WTC11 (cell line): ENCODE measurements around the gene PITPNM1. TPM values are rescaled to one million over a fixed set of nuclear protein-coding genes. Genes with fewer than 3 reads are reported as not detected.

Experiments
- ATAC-seq: fragments of 200-7000 bp; cut with Tn5 transposase; 2 replicates; pipeline ENCODE4 v1.10.0; 2021; ENCODE audit warnings: mild to moderate bottlenecking, moderate library complexity
- CTCF ChIA-PET: fragments of 300-600 bp; sonication (Branson Sonifier 250); formaldehyde crosslinking; loops from one replicate; lab custom pipeline; 2021; ENCODE audit warnings: antibody characterized with exemption; lab: Charles Lee
- POLR2A ChIA-PET: fragments of 350-600 bp; sonication (Branson Sonifier 250); formaldehyde crosslinking; loops from one replicate; lab custom pipeline; 2021; ENCODE audit warnings: antibody characterized with exemption; lab: Charles Lee
- DNase-seq: peaks from one replicate; pipeline ENCODE4 v3.0.0; 2021; ENCODE audit warnings: low spot score
- H3K27ac Mint-ChIP-seq: 2 replicates; pipeline ENCODE4 v1.8.0; 2021; ENCODE audit warnings: mixed read lengths
- H3K27me3 Mint-ChIP-seq: 2 replicates; pipeline ENCODE4 v1.8.0; 2021; ENCODE audit warnings: low read depth, mild to moderate bottlenecking, moderate library complexity, mixed read lengths
- H3K36me3 Mint-ChIP-seq: 2 replicates; pipeline ENCODE4 v1.8.0; 2021; ENCODE audit warnings: mixed read lengths
- H3K4me1 Mint-ChIP-seq: 2 replicates; pipeline ENCODE4 v1.8.0; 2022; ENCODE audit warnings: mixed read lengths
- H3K4me3 Mint-ChIP-seq: 2 replicates; pipeline ENCODE4 v1.8.0; 2021; ENCODE audit warnings: mild to moderate bottlenecking, moderate library complexity, mixed read lengths
- H3K9me3 Mint-ChIP-seq: 2 replicates; pipeline ENCODE4 v1.8.0; 2021; ENCODE audit warnings: mixed read lengths
- EMX1 ChIP-seq: fragments of 250-450 bp; sonication (Bioruptor Pico); IDR thresholded peaks from 2 replicates; pipeline ENCODE4 v1.8.0; 2021; ENCODE audit warnings: mild to moderate bottlenecking
- ETV6 ChIP-seq: sonication (generic); formaldehyde crosslinking; IDR thresholded peaks from 2 replicates; pipeline ENCODE4 v1.8.1; 2022; ENCODE audit warnings: mild to moderate bottlenecking, missing genetic modification reagents
- FOXP1 ChIP-seq: sonication (generic); formaldehyde crosslinking; IDR thresholded peaks from 2 replicates; pipeline ENCODE4 v1.8.0; 2022; ENCODE audit warnings: missing genetic modification reagents, mild to moderate bottlenecking, moderate library complexity, borderline replicate concordance
- GRHL2 ChIP-seq: fragments of 250-450 bp; sonication (Bioruptor Pico); IDR thresholded peaks from 2 replicates; pipeline ENCODE4 v1.8.0; 2022; ENCODE audit warnings: mild to moderate bottlenecking, moderate library complexity; ENCODE audit not compliant: insufficient replicate concordance, severe bottlenecking
- NFATC4 ChIP-seq: fragments of 250-450 bp; sonication (Bioruptor Pico); IDR thresholded peaks from 2 replicates; pipeline ENCODE4 v1.9.0; 2021; ENCODE audit warnings: mild to moderate bottlenecking
- NR2C2 ChIP-seq: sonication (generic); formaldehyde crosslinking; IDR thresholded peaks from 2 replicates; pipeline ENCODE4 v1.8.0; 2022; ENCODE audit warnings: mild to moderate bottlenecking, missing genetic modification reagents
- PRRX2 ChIP-seq: fragments of 250-450 bp; sonication (Bioruptor Pico); IDR thresholded peaks from 2 replicates; pipeline ENCODE4 v1.8.0; 2021; ENCODE audit warnings: mild to moderate bottlenecking
- SMAD3 ChIP-seq: sonication (generic); formaldehyde crosslinking; IDR thresholded peaks from 2 replicates; pipeline ENCODE4 v1.8.0; 2022; ENCODE audit warnings: missing genetic modification reagents, mild to moderate bottlenecking, borderline replicate concordance
- SMAD4 ChIP-seq: sonication (generic); formaldehyde crosslinking; IDR thresholded peaks from 2 replicates; pipeline ENCODE4 v1.8.0; 2022; ENCODE audit warnings: mild to moderate bottlenecking, missing genetic modification reagents
- TCF7 ChIP-seq: sonication (generic); formaldehyde crosslinking; IDR thresholded peaks from 2 replicates; pipeline ENCODE4 v1.8.0; 2022; ENCODE audit warnings: mild to moderate bottlenecking, low read depth, missing genetic modification reagents, moderate library complexity
- ZBTB21 ChIP-seq: sonication (generic); formaldehyde crosslinking; IDR thresholded peaks from 2 replicates; pipeline ENCODE4 v1.8.1; 2023; ENCODE audit warnings: mild to moderate bottlenecking, missing genetic modification reagents, borderline replicate concordance
- ZNF121 ChIP-seq: sonication (generic); formaldehyde crosslinking; IDR thresholded peaks from 2 replicates; pipeline ENCODE4 v1.8.0; 2023; ENCODE audit warnings: missing genetic modification reagents
- ZNF232 ChIP-seq: sonication (generic); formaldehyde crosslinking; IDR thresholded peaks from 2 replicates; pipeline ENCODE4 v1.8.0; 2022; ENCODE audit warnings: mild to moderate bottlenecking, missing genetic modification reagents
- total RNA-seq: library from RNA; stranded (reverse); gene quantifications from 3 replicates; pipeline ENCODE4 v1.2.3, GENCODE V29; 2021
- TF ChIP-seq, protein P1 (sequence below): sonication (generic); formaldehyde crosslinking; conservative IDR thresholded peaks from 2 replicates; pipeline ENCODE4 v1.8.1; 2023; ENCODE audit warnings: mild to moderate bottlenecking, low read depth, missing genetic modification reagents, moderate library complexity
- TF ChIP-seq, protein P2 (sequence below): fragments of 250-450 bp; sonication (Bioruptor Pico); IDR thresholded peaks from 2 replicates; pipeline ENCODE4 v2.1.2; 2022; ENCODE audit warnings: mild to moderate bottlenecking, moderate library complexity
- TF ChIP-seq, protein P3 (sequence below): sonication (generic); formaldehyde crosslinking; IDR thresholded peaks from 2 replicates; pipeline ENCODE4 v1.8.1; 2023; ENCODE audit warnings: mild to moderate bottlenecking, missing genetic modification reagents
- TF ChIP-seq, protein P4 (sequence below): fragments of 250-450 bp; sonication (Bioruptor Pico); IDR thresholded peaks from 2 replicates; pipeline ENCODE4 v1.9.0; 2021; ENCODE audit warnings: moderate library complexity, mild to moderate bottlenecking, inconsistent platforms, borderline replicate concordance
- TF ChIP-seq, protein P5 (sequence below): sonication (generic); formaldehyde crosslinking; conservative IDR thresholded peaks from 2 replicates; pipeline ENCODE4 v1.8.1; 2022; ENCODE audit warnings: mild to moderate bottlenecking, missing genetic modification reagents
- TF ChIP-seq, protein P6 (sequence below): fragments of 250-450 bp; sonication (Bioruptor Pico); IDR thresholded peaks from 2 replicates; pipeline ENCODE4 v1.9.0; 2021; ENCODE audit warnings: mild to moderate bottlenecking
- TF ChIP-seq, protein P7 (sequence below): fragments of 250-450 bp; sonication (Bioruptor Pico); IDR thresholded peaks from 2 replicates; pipeline ENCODE4 v1.8.0; 2021; ENCODE audit warnings: mild to moderate bottlenecking

The PITPNM1 gene
- total RNA-seq, 1 experiment from 2014 or later: 55.4 TPM

DNA sequence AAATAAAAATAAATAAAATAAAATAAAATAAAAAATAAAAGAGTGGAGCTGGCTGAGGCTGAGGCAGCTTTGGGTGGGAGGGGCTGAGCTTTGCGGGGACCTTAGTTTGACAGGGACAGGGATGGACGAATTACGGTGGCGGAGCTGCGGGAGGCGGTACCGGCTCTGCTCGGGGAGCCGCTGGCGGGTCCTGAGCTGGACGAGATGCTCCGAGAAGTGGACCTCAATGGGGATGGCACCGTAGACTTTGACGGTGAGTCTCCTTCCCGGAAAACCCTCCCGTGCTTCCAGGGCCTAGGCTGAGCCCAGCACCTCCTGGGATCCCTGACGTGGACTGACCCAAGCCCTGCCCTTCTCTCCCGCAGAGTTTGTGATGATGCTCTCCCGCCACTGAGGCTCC is 46.9 kb downstream of the PITPNM1 start:
- Mint-ChIP-seq H3K27ac (no peak overlapping the region), H3K27me3 (peaks cover 6% of the 10 kb centered on the region), H3K9me3 (no peaks in the 10 kb centered on the region), H3K36me3 (no peaks in the 10 kb centered on the region), H3K4me3 (no peak overlapping the region), H3K4me1 (no peaks in the 10 kb centered on the region)
- ATAC-seq (no peak), DNase-seq (no peak)
- ChIA-PET CTCF (interaction anchor here (1.2 kb wide), 1 partner anchor 51 kb away, joined by 3 read pairs; no protein-coding TSS in a partner anchor), POLR2A (no interaction called here)
- TF ChIP-seq ETV6 (CRISPR knock-in tag) (no peak), SMAD4 (CRISPR knock-in tag) (no peak), EMX1 (no peak), TCF7 (CRISPR knock-in tag) (no peak), ZNF121 (no peak), ZBTB21 (CRISPR knock-in tag) (no peak), FOXP1 (CRISPR knock-in tag) (no peak), SMAD3 (CRISPR knock-in tag) (no peak), NFATC4 (CRISPR knock-in tag) (no peak), PRRX2 (no peak), ZNF232 (CRISPR knock-in tag) (no peak), GRHL2 (CRISPR knock-in tag) (no peak), NR2C2 (CRISPR knock-in tag) (no peak)
- TF ChIP-seq, protein P1, sequence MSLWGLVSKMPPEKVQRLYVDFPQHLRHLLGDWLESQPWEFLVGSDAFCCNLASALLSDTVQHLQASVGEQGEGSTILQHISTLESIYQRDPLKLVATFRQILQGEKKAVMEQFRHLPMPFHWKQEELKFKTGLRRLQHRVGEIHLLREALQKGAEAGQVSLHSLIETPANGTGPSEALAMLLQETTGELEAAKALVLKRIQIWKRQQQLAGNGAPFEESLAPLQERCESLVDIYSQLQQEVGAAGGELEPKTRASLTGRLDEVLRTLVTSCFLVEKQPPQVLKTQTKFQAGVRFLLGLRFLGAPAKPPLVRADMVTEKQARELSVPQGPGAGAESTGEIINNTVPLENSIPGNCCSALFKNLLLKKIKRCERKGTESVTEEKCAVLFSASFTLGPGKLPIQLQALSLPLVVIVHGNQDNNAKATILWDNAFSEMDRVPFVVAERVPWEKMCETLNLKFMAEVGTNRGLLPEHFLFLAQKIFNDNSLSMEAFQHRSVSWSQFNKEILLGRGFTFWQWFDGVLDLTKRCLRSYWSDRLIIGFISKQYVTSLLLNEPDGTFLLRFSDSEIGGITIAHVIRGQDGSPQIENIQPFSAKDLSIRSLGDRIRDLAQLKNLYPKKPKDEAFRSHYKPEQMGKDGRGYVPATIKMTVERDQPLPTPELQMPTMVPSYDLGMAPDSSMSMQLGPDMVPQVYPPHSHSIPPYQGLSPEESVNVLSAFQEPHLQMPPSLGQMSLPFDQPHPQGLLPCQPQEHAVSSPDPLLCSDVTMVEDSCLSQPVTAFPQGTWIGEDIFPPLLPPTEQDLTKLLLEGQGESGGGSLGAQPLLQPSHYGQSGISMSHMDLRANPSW (CRISPR knock-in tag): no peak
- TF ChIP-seq, protein P2, sequence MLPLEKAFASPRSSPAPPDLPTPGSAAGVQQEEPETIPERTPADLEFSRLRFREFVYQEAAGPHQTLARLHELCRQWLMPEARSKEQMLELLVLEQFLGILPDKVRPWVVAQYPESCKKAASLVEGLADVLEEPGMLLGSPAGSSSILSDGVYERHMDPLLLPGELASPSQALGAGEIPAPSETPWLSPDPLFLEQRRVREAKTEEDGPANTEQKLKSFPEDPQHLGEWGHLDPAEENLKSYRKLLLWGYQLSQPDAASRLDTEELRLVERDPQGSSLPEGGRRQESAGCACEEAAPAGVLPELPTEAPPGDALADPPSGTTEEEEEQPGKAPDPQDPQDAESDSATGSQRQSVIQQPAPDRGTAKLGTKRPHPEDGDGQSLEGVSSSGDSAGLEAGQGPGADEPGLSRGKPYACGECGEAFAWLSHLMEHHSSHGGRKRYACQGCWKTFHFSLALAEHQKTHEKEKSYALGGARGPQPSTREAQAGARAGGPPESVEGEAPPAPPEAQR (CRISPR knock-in tag): no peak
- TF ChIP-seq, protein P3, sequence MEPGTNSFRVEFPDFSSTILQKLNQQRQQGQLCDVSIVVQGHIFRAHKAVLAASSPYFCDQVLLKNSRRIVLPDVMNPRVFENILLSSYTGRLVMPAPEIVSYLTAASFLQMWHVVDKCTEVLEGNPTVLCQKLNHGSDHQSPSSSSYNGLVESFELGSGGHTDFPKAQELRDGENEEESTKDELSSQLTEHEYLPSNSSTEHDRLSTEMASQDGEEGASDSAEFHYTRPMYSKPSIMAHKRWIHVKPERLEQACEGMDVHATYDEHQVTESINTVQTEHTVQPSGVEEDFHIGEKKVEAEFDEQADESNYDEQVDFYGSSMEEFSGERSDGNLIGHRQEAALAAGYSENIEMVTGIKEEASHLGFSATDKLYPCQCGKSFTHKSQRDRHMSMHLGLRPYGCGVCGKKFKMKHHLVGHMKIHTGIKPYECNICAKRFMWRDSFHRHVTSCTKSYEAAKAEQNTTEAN (CRISPR knock-in tag): no peak
- TF ChIP-seq, protein P4, sequence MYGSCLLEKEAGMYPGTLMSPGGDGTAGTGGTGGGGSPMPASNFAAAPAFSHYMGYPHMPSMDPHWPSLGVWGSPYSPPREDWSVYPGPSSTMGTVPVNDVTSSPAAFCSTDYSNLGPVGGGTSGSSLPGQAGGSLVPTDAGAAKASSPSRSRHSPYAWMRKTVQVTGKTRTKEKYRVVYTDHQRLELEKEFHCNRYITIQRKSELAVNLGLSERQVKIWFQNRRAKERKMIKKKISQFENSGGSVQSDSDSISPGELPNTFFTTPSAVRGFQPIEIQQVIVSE (CRISPR knock-in tag): no peak
- TF ChIP-seq, protein P5, sequence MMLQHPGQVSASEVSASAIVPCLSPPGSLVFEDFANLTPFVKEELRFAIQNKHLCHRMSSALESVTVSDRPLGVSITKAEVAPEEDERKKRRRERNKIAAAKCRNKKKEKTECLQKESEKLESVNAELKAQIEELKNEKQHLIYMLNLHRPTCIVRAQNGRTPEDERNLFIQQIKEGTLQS (CRISPR knock-in tag): no peak
- TF ChIP-seq, protein P6, sequence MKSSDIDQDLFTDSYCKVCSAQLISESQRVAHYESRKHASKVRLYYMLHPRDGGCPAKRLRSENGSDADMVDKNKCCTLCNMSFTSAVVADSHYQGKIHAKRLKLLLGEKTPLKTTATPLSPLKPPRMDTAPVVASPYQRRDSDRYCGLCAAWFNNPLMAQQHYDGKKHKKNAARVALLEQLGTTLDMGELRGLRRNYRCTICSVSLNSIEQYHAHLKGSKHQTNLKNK (CRISPR knock-in tag): no peak
- TF ChIP-seq, protein P7, sequence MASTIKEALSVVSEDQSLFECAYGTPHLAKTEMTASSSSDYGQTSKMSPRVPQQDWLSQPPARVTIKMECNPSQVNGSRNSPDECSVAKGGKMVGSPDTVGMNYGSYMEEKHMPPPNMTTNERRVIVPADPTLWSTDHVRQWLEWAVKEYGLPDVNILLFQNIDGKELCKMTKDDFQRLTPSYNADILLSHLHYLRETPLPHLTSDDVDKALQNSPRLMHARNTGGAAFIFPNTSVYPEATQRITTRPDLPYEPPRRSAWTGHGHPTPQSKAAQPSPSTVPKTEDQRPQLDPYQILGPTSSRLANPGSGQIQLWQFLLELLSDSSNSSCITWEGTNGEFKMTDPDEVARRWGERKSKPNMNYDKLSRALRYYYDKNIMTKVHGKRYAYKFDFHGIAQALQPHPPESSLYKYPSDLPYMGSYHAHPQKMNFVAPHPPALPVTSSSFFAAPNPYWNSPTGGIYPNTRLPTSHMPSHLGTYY: no peak
